ENCODE data around the gene CX3CR1. TPM values are rescaled to one million over a fixed set of nuclear protein-coding genes. Genes with fewer than 3 reads are reported as not detected.

The CX3CR1 gene
- total RNA-seq, 1 donor from 2014 or later, result not detected

DNA sequence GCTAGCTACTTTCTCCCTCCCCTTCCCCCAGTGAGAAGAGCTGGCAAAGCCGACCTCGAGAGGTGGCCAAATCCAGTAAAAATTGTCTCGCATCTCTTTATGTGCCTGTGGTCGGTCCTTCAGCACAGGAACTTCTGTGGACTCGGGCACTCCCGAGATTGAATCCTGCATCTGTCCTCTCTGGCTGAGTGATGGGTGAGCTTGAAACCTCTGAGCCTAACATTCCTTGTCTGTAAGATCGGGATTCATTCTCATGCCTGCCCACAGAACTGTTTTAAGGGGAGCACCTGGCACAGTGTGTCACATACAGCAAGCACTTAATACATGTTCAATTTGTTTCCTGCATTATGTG is 11.3 kb downstream of the CX3CR1 start:
- no peak overlapping the region for H3K4me3 ChIP-seq (ENCODE audit: low read depth, low read length)
- no peak for DNase-seq (ENCODE audit: low read depth)
- TF ChIP-seq, protein P1, sequence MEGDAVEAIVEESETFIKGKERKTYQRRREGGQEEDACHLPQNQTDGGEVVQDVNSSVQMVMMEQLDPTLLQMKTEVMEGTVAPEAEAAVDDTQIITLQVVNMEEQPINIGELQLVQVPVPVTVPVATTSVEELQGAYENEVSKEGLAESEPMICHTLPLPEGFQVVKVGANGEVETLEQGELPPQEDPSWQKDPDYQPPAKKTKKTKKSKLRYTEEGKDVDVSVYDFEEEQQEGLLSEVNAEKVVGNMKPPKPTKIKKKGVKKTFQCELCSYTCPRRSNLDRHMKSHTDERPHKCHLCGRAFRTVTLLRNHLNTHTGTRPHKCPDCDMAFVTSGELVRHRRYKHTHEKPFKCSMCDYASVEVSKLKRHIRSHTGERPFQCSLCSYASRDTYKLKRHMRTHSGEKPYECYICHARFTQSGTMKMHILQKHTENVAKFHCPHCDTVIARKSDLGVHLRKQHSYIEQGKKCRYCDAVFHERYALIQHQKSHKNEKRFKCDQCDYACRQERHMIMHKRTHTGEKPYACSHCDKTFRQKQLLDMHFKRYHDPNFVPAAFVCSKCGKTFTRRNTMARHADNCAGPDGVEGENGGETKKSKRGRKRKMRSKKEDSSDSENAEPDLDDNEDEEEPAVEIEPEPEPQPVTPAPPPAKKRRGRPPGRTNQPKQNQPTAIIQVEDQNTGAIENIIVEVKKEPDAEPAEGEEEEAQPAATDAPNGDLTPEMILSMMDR (conservative IDR thresholded peaks at IDR 0.05; ENCODE audit: low read depth, low read length), result no peak

DNA sequence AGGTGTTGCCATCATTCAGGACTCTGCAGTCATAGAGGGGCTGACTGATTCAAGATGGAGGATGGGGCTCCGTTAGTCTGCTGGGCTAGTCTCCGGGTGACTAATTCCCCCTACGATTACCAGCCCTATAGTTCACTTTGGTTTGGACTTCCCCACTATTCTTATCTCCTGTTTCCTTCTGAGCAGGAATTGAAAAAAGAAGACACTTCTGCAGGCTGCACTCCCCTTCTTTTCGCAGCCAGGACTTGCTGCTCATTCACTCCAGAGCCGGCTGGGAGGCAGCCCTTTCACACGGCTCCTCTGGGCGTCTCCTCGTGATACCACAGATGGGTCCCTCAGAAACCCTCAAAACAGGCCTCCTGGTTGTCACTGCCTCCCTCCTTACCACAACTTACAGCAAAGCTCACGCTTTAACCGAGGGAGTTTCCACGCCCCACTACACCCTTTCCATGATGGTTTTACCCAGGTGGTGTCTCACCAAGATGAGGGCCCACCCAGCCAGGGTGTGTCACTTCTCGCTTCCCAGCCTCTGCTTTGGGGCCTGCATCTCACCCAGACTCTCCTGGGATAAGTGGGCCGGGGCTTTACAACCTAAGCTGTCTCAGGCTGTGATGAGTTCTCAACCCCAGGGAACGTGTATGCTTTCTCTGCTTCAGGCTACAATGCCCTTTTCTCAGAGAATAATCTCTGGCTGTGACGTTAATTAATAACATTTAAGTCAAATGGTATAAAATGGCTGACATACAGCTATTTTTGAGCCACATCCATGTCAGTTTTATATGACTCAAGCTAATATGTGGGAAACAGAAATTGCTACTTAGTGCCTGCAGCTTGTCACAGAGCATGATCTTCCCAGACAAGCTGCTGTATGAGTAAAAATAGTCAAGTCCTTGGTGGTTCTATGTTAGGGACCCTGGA is 11.9 kb downstream of the CX3CR1 start:
- TF ChIP-seq, protein P1 (conservative IDR thresholded peaks at IDR 0.05; ENCODE audit: low read depth, low read length), result no peak
- no peak for DNase-seq (ENCODE audit: low read depth)
- no peak overlapping the region for H3K4me3 ChIP-seq (ENCODE audit: low read depth, low read length)

DNA sequence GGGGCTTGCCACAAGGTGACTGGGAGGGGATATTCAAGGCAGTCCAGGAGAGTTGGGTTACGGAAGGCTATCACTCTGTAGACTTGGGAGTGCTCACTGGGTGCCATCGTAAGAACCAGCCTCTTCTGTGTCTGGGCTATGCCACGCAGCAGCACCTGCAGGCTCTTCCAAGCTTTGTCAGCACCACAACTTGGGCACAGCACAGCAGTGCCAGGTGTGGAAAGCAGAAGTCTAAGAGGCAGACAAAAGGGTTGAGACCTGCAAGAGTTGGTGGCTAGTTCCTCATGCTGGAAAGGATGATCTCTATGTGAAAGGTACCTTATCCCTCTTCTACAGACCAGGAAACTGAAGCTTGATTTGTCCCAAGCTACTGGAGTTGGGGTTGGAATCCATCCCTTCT is 15.8 kb downstream of the CX3CR1 start:
- TF ChIP-seq, protein P1 (conservative IDR thresholded peaks at IDR 0.05; ENCODE audit: low read depth, low read length), result no peak
- no peak overlapping the region for H3K4me3 ChIP-seq (ENCODE audit: low read depth, low read length)
- no peak for DNase-seq (ENCODE audit: low read depth)

DNA sequence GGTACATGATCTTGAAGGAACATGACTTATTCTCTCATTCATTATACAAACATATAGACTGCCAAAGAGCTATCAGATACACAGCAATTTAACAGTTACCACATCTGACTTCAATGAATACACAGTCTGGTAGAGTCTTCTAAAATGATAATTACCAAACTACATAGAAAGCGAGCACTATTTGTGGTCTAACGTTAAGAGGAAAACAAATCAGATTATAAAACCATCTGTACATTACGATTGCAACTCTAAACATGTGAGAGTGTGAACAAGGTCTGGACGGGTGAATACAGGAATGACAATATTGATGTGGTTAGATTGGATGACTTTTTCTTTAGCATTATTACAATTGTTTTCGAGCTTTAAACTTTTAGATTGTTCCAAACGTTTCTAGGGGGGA is 16.3 kb downstream of the CX3CR1 start:
- no peak overlapping the region for H3K4me3 ChIP-seq (ENCODE audit: low read depth, low read length)
- TF ChIP-seq, protein P1 (conservative IDR thresholded peaks at IDR 0.05; ENCODE audit: low read depth, low read length), result no peak
- no peak for DNase-seq (ENCODE audit: low read depth)

DNA sequence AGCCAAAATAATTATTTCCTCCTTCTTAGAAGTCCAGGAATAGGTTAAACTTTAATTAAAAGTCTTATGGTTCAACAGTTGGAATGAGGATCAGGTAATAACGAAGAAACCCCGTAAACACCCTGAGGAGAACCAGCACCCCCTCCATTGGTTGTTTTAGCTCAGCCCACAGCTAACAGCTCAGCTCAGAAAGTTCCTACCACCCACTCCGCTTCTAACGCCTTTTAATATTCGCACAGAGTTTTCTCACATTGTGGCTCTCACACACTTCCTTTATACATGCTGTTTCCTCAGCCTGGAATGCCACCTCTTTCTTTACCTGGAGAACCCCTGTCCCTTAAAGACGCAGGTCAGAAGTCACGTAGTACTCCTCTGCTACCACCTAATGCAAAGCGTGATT is 17.0 kb downstream of the CX3CR1 start:
- DNase-seq (ENCODE audit: low read depth), result no peak
- TF ChIP-seq, protein P1 (conservative IDR thresholded peaks at IDR 0.05; ENCODE audit: low read depth, low read length), result no peak
- H3K4me3 ChIP-seq (ENCODE audit: low read depth, low read length), result no peak overlapping the region

DNA sequence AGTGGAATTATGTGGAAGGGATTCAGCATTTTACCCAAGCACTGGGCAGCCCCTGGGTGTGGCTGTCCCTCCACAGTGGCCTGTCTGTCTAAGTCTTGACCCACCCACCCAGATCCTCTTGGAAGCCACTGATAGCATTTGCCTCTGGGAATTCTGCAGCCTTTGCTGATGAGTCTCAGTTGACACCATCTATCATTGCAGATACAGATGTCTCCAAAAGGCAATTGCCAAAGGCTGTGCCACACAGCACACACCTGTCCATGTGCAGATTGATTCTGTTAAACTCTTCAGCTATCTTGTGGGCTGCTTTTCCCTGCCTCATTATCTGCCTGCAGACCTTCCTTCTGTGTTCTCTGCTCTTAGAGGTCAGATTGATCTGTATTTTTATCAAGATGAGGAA is 18.1 kb downstream of the CX3CR1 start:
- DNase-seq (ENCODE audit: low read depth), result no peak
- H3K4me3 ChIP-seq (ENCODE audit: low read depth, low read length), result no peak overlapping the region
- TF ChIP-seq, protein P1 (conservative IDR thresholded peaks at IDR 0.05; ENCODE audit: low read depth, low read length), result no peak

DNA sequence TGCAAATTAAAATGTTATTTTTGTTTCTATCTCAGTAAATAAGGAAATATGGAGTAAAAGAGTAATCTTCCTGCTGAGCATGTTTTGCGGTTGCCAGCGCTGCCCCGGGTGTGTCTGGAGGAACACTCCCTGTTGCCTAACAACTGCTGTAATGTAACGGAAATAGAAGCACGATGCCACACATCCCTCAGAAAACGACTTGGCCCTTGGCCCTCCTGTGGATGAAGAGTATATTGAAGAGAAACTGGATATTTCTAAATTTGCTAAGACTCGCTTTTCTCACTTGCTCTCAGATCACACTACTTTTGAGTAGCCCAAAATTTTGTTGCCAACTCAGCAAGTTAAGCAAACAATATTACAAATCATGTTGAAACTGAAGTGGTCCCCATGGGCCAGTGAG is 18.9 kb downstream of the CX3CR1 start:
- TF ChIP-seq, protein P1 (conservative IDR thresholded peaks at IDR 0.05; ENCODE audit: low read depth, low read length), result peak; percentile 46
- no peak overlapping the region for H3K4me3 ChIP-seq (ENCODE audit: low read depth, low read length)
- peak; percentile 43 for DNase-seq (ENCODE audit: low read depth)
